OCI-M2 (cell line): ENCODE results near the gene CA6.
A peak's percentile ranks its signal among the peaks of the same experiment; 100 is the strongest.
"Not testable (repeated sequence)": the region's sequence is repeated elsewhere in the genome, so short reads cannot be mapped to it uniquely, and the experiment has no call there.

Source experiments
- DNase-seq: peaks from one replicate; lab custom pipeline; 2025; ENCODE audit not compliant: unreplicated experiment; lab: John Stamatoyannopoulos, UW

The CA6 gene

DNA sequence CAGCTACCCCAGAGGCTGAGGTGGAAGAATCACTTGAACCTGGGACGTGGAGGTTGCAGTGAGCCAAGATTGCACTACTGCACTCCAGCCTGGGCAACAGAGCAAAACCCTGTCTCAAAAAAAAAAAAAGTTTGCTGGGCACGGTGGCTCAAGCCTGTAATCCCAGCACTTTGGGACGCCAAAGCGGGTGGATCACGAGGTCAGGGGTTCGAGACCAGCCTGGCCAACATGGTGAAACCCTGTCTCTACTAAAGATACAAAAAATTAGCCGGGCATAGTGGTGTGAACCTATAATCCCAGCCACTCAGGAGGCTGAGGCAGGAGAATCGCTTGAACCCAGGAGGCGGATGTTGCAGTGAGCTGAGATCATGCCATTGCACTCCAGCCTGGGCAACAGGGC lies 23.2 kb downstream of the CA6 start:
- DNase-seq: not testable (repeated sequence)

DNA sequence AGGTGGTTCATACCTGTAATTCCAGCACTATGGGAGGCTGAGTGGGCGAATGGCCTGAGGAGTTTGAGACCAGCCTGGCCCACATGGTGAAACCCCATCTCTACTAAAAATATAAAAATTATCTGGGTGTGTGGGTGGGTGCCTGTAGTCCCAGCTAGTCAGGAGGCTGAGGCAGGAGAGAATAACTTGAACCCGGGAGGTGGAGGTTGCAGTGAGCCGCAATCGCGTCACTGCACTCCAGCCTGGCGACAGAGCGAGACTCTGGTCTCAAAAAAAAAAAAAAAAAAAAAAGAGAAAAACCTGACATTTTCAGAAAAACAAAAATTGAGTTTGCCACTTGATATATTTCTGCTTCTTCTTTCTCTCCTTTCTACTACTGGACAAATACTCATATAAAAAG lies 24.3 kb downstream of the CA6 start:
- no peak for DNase-seq

DNA sequence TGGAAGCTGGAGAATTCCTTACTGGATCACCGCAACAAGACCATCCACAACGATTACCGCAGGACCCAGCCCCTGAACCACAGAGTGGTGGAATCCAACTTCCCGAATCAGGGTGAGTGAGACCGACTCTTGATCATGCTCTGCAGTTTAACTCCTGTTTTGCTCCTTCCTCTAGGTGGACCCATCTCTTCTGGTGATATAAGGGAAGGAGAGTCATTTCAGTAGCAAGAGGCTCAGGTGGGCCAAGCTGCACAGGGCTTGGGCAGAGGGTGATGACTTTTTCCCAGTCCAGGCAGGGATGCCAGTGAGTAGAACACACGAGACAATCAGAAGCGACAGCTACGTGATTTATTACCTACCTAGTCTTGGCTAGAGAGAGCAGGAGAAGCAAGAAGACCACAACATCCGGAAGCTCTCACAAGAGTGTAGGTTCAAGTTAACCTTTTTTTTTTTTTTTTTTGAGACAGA lies 25.2 kb downstream of the CA6 start:
- DNase-seq: no peak

DNA sequence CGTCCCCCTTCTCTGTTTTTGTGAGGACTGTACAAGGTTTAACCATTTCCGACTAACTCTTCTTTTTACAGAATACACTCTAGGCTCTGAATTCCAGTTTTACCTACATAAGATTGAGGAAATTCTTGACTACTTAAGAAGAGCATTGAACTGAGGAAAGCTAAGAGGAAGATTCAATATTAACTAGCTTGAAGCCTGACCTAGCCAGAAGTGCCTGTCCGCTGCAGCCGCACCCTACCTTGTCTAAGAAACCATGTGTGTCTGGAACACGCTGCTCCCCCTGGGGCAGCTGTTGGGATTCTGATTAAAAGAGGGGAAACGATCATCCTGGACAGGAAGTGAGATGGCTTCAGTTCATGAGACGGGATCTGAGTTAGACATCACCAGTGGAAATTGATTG lies 28.9 kb downstream of the CA6 start:
- no peak for DNase-seq

DNA sequence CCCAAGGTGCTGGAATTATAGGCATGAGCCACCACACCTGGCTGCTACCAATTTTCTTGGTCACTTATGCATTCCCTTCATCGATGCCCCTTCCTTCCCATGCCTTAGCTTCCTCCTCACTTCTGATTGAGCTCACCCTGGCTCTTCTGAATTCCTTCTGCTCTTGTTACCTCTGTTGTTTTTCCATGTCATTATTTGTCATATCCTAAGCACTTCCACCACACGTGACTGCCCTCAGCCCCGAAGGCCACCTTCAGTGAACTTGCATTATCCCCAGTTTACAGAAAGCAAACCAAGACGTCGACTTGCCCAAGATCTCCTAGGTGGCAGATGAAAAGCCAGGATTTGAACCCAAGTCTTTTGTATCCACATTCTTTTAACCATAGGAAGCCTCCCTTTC lies 30.7 kb downstream of the CA6 start:
- DNase-seq: no peak

DNA sequence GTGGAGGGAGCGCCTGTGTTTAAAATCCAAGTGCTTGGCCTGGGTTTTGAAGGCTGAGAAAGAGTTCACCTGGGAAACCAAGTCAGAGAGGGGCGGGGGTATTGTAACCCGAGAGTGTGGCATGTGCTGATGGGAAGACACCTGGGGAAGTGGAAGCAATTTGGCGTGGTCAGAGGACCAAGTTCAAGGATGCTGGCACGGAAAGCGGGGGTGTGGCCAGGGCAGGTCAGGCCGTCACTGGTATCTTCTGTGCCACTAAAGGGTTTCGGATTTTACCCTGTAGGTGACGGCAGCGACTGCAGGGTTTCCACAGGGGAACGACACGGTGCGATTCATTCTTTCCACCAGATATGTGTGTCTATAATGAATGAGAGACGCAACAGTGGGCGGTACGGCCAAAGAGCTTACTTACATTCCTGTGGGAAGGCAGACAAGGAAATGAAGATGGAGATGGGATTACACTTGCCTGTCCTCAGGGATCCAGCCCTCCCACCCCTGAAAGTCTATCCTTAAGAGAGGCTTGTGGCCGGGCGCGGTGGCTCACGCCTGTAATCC lies 31.3 kb downstream of the CA6 start:
- DNase-seq: no peak

DNA sequence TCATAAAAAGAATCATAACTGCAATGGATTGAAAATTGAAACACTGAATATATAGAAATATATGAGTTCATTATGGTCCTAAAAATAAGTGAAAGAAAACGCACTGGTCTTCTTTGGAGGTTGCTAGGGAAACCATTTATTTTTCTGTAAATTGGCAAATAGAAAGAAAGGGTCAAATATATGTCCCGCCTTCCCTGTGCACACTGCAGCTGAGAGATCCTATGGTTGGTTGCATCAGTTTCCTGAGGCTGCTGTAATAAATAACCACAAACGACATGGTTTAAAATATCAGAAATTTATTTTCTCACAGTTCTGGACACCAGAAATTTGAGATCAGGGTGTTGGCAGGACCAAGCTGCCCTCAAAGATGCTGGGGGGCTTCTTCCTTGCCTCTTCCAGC lies 35.0 kb downstream of the CA6 start:
- no peak for DNase-seq

DNA sequence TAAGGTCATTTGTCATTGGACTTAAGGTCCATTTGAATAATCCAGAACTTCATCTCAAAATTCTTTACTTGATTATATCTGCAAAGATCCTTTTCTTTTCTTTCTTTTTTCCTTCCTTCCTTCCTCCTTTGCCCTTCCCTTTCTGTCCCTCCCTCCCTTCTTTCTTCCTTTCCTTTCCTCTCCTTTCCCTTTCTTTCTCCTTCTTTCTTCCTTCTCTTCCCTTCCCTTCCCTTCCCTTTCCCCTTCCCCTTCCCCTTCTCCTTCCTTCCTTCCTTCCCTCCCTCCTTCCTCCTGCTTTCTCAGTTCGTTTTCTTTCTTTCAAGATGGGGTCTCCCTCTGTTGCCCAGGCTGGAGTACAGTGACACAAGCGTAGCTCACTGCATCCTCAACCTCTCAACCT lies 35.5 kb downstream of the CA6 start:
- DNase-seq: no peak

DNA sequence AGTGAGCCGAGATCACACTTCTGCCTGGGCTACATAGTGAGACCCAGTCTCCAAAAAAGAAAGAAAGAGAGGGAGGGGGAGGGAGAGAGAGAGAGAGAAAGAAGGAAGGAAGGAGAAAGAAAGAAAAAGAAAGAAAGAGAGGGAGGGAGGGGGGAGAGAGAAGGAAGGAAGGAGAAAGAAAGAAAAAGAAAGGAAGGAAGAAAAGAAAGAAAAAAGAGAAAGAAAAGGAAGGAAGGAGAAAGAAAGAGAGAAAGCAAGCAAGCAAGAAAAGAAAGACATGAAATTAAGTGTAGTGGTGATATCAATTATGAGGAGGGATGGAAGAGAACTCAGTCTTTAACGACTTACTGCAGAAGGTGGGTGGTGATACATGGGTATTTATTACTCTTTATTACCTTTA lies 38.5 kb downstream of the CA6 start:
- DNase-seq: no peak

DNA sequence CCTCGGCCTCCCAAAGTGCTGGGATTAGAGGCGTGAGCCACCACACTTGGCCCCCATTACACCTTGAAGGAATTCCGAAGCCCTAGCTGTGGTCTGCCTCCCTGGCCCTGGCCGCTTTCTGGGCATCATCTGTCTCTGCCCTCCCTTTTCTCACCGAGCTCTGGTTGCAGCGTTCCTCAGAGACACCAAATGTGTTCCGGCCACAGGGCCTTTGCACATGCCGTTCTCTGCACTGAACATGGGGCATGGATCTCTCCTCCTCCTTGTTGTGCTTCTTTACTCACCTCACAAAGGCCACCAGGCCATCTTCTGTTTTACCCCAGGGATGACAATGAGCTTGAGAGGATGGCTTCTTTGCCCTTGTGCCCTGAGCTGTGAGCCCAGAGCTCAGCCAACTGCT lies 39.3 kb downstream of the CA6 start:
- no peak for DNase-seq

DNA sequence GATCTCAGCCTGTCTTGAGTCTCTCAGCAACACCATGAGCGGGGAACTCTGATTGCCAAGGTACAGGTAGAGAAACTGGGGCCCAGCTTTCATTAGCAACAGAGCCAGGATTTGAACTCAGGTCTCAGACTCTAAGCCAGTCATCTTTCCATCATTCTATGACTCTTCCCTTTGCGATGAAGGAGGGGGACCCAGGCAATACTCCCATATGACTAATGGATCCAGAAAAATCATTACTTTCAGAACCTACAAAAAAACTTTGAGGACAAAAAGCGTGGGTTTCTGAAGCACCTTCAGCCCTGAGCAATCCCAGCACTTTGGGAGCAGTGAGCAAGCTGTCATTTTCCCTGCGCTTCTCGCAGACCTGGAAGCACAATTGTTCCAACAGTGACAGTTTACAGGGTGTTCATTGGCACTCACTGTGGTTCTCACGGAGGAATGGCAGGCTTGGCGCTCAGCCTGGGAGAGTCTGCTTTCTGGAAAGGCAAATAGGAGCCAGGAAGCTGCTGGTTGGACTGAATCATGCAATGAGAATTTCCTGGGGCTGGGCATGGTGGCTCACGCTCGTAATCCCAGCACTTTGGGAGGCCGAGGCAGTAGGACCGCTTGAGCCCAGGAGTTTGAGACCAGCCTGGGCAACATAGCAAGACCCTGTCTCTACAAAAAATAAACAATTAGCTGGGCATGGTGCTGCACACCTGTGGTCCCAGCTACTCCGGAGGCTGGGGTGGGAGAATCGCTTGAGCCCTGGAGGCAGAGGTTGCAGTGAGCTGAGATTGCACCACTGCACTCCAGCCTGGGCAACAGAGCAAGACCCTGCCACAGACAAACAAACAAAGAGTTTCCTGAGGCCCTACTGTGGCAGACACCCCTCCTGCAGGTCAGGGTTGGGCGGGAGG lies 40.5 kb downstream of the CA6 start:
- no peak for DNase-seq

DNA sequence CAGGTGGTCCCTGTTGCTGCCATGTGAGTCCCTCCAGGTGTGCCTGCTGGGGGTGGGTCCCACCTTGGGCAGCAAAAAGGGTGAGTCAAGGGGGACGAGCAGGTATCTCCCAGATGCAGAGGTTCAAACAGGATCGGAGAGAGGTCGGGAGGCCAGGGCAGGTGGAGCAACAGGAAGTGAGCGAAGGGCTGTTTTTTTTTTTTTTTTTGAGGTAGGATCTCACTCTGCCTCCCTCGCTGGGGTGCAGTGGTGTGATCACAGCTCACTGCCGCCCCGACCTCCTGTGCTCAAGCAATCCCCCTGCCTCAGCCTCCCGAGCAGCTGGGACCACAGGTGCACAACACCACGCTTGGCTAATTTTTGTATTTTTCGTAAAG lies 41.1 kb downstream of the CA6 start:
- no peak for DNase-seq

DNA sequence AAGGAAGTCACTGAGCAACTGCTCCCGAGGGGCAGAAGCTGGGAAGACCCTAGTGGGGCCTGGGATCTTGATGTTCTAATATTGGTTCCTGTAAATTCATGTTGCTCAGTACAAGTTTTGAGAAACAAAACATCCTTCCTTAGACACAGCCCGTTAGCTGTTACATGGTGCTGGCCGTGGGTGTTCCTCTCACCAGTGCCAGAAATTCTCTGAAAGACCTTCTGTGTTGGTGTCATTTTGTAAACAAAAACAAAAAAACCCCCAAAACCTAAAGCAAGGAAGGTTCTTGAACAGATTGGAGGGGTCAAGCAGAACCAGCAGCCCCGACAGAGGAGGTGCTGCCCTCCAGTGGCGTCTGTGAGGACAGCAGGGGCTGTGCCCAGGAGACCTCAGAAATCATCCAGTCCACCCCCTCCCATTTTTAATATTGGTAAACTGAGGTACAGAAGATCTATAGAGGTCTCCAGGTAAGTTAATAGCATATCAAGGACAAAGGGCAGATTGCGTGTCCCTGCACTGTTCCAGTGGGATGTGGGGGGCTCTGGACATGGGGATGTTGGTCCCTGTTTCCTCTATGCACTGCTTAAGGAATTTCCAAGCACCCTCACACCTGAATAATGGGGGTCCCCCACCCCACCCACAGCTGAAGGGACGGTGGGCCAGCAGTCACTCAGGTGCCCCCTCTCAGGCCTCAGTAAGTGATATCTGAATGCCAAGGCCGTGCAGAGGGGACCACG lies 42.4 kb downstream of the CA6 start:
- peak; percentile 1 for DNase-seq

DNA sequence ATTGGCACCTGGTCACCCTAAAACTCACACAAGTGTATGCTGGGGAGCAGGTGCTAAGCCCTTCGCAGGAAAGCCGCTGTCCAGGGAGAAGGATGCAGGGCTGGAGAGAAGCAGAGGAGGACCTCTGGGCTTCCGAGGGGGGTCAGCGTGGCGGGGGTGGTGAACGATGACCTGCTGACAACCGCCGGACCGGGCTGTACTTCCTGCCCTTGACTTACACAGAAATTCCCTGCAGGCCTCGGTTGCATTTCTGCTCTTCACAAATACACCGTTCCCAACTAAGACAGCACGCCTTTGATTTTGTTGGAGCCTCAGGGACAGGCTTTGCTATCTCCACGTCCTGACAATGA lies 42.9 kb downstream of the CA6 start:
- DNase-seq: no peak

DNA sequence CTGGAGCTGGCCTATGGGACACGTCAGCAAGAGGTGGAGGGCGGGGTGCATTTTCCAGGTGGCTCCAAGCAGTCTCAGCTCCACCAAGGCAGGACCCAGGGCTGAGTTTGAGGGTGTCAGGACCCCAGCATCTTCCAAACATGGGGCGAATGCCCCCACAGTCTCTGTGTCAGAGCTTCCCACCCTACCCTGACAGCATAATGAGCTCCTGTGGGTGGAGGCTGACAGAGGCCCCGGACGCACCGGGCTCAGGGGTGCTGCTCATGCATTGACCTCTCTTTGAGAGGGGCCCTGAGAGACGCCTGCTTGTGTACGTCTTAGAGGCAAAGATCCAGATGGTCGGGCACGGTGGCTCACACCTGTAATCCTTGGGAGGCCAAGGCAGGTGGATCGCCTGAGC lies 43.4 kb downstream of the CA6 start:
- DNase-seq: no peak

DNA sequence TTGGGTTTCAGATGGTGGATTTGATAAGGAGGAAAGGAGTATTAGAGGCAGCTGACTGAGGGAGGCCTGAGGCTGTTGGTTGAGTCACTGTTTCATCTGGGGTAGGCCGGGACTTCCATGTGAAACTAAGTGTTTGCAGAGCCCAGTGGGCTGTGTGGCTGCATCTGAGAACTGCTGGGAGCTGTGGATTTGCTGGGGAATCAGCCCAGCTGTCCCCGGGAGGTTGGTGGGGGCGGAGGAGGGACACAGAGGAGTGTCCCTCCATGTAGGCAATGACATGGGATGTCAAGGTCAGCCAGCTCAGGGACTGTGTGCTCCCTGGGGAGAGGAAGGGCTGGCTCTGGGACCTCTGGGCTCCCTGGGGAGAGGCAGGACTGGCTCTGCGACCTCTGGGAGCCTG lies 44.2 kb downstream of the CA6 start:
- DNase-seq: no peak

DNA sequence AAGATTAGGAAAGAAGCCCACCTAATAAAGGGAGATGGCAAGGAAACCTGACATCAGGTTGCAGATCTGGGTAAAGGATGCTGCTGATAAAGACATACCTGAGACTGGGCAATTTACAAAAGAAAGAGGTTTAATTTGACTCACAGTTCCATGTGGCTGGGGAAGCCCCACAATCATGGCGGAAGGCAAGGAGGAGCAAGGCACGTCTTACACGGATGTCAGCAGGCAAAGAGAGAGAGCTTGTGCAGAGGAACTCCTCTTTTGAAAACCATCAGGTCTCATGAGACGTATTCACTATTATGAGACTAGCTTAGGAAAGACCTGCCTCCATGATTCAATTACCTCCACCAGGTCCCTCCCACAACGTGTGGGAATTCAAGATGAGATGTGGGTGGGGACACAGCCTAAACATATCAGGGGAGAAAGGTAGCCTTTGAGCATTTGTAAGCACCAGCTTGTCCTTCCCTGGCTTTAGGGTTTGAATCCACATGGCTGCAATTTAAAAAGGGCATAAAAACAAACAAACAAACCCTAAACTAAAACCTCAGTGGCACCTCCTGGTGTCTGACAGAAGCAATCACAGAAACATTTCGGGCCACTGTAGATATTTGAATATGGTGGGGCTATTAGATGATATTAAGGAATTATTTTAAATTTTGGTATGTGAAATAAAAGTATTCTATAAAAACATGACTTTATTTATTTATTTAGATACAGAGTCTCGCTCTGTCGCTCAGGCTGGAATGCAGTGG lies 47.4 kb downstream of the CA6 start:
- DNase-seq: no peak

DNA sequence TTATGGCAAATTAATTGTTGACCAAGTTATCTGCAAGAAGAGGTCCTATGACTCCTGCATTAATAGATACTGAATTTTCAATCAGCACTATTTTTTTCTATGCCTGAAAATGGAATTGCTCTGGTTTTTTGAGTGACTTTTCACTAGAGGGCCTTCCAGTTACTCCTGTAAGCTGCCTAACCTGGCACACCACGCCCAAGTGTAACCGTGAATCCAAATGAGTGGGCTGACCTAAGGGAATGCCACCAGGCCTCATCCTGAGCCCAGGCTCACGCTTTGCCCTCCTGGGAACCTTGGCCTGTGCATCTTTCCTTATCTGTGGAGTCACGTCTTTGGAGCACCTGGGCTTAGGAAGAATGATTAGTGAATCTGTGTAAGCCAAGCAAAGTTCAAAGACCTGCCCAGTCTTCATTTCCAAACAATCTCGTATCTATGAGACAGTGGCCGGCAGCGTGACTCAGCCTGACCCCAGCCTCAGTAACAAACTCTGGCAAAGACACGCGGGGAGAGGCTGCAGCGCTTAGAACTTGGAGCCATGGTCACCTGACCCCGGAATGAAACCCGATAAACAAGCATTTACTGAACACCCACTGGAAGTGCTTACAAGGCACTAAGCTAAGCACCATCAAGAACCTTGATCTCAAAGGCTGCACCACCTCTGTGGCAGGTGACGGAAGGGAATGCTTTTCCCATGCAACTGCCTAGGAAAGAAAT lies 48.5 kb downstream of the CA6 start:
- DNase-seq: not testable (repeated sequence)

DNA sequence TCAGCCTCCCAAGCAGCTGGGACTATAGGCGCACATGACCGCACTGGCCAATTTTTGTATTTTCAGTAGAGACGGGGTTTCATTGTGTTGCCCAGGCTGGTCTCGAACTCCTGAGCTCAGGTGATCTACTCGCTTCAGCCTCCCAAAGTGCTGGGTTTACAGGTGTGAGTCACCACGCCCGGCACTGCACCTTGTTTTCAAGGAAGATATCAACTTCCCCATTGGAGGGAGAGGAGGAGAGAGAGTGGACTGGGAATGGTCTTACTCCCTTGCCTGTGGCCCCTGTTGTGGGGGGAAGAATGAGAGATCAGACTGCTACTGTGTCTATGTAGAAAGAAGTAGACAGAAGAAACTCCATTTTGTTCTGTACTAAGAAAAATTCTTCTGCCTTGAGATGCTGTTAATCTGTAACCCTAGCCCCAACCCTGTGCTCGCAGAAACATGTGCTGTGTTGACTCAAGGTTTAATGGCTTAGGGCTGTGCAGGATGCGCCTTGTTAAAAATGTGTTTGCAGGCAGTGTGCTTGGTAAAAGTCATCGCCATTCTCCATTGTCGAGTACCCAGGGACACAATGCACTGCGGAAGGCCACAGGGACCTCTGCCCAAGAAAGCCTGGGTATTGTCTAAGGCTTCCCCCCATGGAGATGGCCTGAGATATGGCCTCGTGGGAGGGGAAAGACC lies 56.0 kb downstream of the CA6 start:
- not testable (repeated sequence) for DNase-seq

DNA sequence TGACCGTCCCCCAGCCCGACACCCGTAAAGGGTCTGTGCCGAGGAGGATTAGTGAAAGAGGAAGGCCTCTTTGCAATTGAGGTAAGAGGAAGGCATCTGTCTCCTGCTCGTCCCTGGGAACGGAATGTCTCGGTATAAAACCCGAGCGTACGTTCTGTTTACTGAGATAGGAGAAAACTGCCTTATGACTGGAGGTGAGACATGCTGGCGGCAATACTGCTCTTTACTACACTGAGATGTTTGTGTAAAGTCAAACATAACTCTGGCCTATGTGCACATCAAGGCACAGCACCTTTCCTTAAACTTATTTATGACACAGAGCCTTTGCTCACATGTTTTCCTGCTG lies 56.5 kb downstream of the CA6 start:
- DNase-seq: not testable (repeated sequence)
